CD4-positive, CD25-positive, alpha-beta regulatory T cell (primary cell): Measurements from ENCODE around the gene RAI14. TPM values are rescaled to one million over a fixed set of nuclear protein-coding genes. Genes with fewer than 3 reads are reported as not detected.

Experiments
- ATAC-seq, 2 donors: fragments of 150-1000 bp; cut with Tn5 transposase; one replicate each; pipeline ENCODE4 v1.10.0; 2021; ENCODE audit warnings: low read depth in 2 of 2, moderate number of reproducible peaks in 2 of 2, moderate library complexity in 1 of 2
- DNase-seq, 3 donors: peaks; one replicate each; pipeline versions ENCODE4 v3.0.0 to v3.0.0-alpha.2; 2012 to 2022; ENCODE audit warnings: mixed read lengths in 1 of 3
- H3K27ac ChIP-seq: one replicate; pipeline ENCODE4 v1.7.0; 2013; ENCODE audit warnings: mild to moderate bottlenecking, low read length; ENCODE audit not compliant: insufficient read depth, poor library complexity, severe bottlenecking
- H3K27me3 ChIP-seq: one replicate; pipeline ENCODE4 v1.7.0; 2013; ENCODE audit warnings: low read length; ENCODE audit not compliant: control insufficient read depth, insufficient read depth
- H3K36me3 ChIP-seq: one replicate; pipeline ENCODE4 v1.7.0; 2013; ENCODE audit warnings: mild to moderate bottlenecking, low read length, moderate library complexity; ENCODE audit not compliant: control insufficient read depth, insufficient read depth
- H3K4me1 ChIP-seq: 2 replicates; pipeline ENCODE4 v1.7.0; 2013; ENCODE audit warnings: mild to moderate bottlenecking, low read length; ENCODE audit not compliant: insufficient read depth, control insufficient read depth, poor library complexity, severe bottlenecking
- H3K4me3 ChIP-seq: one replicate; pipeline ENCODE4 v1.7.0; 2013; ENCODE audit warnings: low read depth, mild to moderate bottlenecking, low read length, moderate library complexity
- H3K9me3 ChIP-seq, 2 experiments: 1 replicate in 1 of 2; 2 replicates in 1 of 2; pipeline ENCODE4 v1.7.0; 2013; ENCODE audit warnings: low read length in 2 of 2, mild to moderate bottlenecking in 1 of 2, moderate library complexity in 1 of 2; ENCODE audit not compliant: control insufficient read depth in 2 of 2
- H3K27ac Mint-ChIP-seq, 3 donors: one replicate each; pipeline ENCODE4 v1.8.0; 2020 to 2022; ENCODE audit warnings: mild to moderate bottlenecking in 3 of 3, mixed read lengths in 3 of 3, moderate library complexity in 2 of 3
- H3K27me3 Mint-ChIP-seq: one replicate; pipeline ENCODE4 v1.8.0; 2022; ENCODE audit warnings: mild to moderate bottlenecking, mixed read lengths
- H3K36me3 Mint-ChIP-seq: one replicate; pipeline ENCODE4 v1.8.0; 2020; ENCODE audit warnings: mixed read lengths
- H3K4me1 Mint-ChIP-seq, 4 donors: one replicate each; pipeline ENCODE4 v1.8.0; 2020 to 2022; ENCODE audit warnings: mixed read lengths in 4 of 4, mild to moderate bottlenecking in 1 of 4
- H3K4me3 Mint-ChIP-seq, 4 donors: one replicate each; pipeline ENCODE4 v1.8.0; 2020 to 2022; ENCODE audit warnings: mild to moderate bottlenecking in 4 of 4, mixed read lengths in 4 of 4, moderate library complexity in 3 of 4
- H3K9me3 Mint-ChIP-seq, 7 donors: one replicate each; pipeline ENCODE4 v1.8.0; 2020 to 2022; ENCODE audit warnings: mixed read lengths in 7 of 7, mild to moderate bottlenecking in 3 of 7, moderate library complexity in 2 of 7
- polyA plus RNA-seq, 4 donors: library from polyadenylated mRNA; unstranded; fragments of 300-500 nt; fragmentation: Illumina TruSeq; gene quantifications; one replicate each; pipeline ENCODE4 v1.2.3, GENCODE V29; 2021
- total RNA-seq: library from RNA; stranded (reverse); gene quantifications from one replicate; pipeline ENCODE4 v1.2.3, GENCODE V29; 2022

The RAI14 gene
- total and polyA plus RNA-seq, 5 donors from 2014 or later = 0.12 TPM; not detected in 4

- no peak overlapping the region for H3K4me3 ChIP-seq
- no peaks in the 10 kb centered on the region for H3K9me3 ChIP-seq
- H3K4me1 ChIP-seq = no peaks in the 10 kb centered on the region
- no peak overlapping the region for H3K27ac ChIP-seq
- no peaks in the 10 kb centered on the region for H3K27me3 ChIP-seq
- Mint-ChIP-seq H3K4me1 (no peaks in the 10 kb centered on the region), H3K36me3 (no peaks in the 10 kb centered on the region), H3K27ac (no peak overlapping the region), H3K9me3 (no peaks in the 10 kb centered on the region), H3K4me3 (no peak overlapping the region), H3K27me3 (no peaks in the 10 kb centered on the region)
- no peaks in the 10 kb centered on the region for H3K36me3 ChIP-seq
- ATAC-seq = no peak
- DNase-seq = no peak
Measured at GRCh38 chr5:34806532-34806931, 150.4 kb downstream of the RAI14 start.

GRCh38 chr5:34811706-34812105, 155.6 kb downstream of the RAI14 start:
- Mint-ChIP-seq H3K9me3 (no peaks in the 10 kb centered on the region), H3K27ac (no peak overlapping the region), H3K36me3 (no peaks in the 10 kb centered on the region), H3K4me1 (no peaks in the 10 kb centered on the region), H3K4me3 (no peak overlapping the region), H3K27me3 (peaks cover 2% of the 10 kb centered on the region)
- H3K4me3 ChIP-seq = no peak overlapping the region
- H3K9me3 ChIP-seq = no peaks in the 10 kb centered on the region
- DNase-seq = no peak
- H3K4me1 ChIP-seq = no peaks in the 10 kb centered on the region
- no peaks in the 10 kb centered on the region for H3K27me3 ChIP-seq
- no peaks in the 10 kb centered on the region for H3K36me3 ChIP-seq
- no peak for ATAC-seq
- H3K27ac ChIP-seq = no peak overlapping the region

- Mint-ChIP-seq H3K36me3 (no peaks in the 10 kb centered on the region), H3K27ac (no peak overlapping the region), H3K27me3 (peaks cover 13% of the 10 kb centered on the region), H3K4me1 (no peaks in the 10 kb centered on the region), H3K9me3 (no peaks in the 10 kb centered on the region), H3K4me3 (no peak overlapping the region)
- no peak overlapping the region for H3K4me3 ChIP-seq
- no peaks in the 10 kb centered on the region for H3K4me1 ChIP-seq
- DNase-seq (no peak), ATAC-seq (no peak)
- no peaks in the 10 kb centered on the region for H3K9me3 ChIP-seq
- no peak overlapping the region for H3K27ac ChIP-seq
- no peaks in the 10 kb centered on the region for H3K36me3 ChIP-seq
- no peaks in the 10 kb centered on the region for H3K27me3 ChIP-seq
Measured at GRCh38 chr5:34813509-34813908, 157.4 kb downstream of the RAI14 start.

- Histone ChIP-seq H3K27me3 (no peaks in the 10 kb centered on the region), H3K4me1 (no peaks in the 10 kb centered on the region), H3K36me3 (no peaks in the 10 kb centered on the region), H3K27ac (no peak overlapping the region), H3K9me3 (no peaks in the 10 kb centered on the region), H3K4me3 (no peak overlapping the region)
- Mint-ChIP-seq H3K36me3 (no peaks in the 10 kb centered on the region), H3K27me3 (peaks cover 19% of the 10 kb centered on the region), H3K4me1 (no peaks in the 10 kb centered on the region), H3K9me3 (no peaks in the 10 kb centered on the region), H3K27ac (no peak overlapping the region), H3K4me3 (no peak overlapping the region)
- ATAC-seq = no peak
- DNase-seq = no peak
Measured at GRCh38 chr5:34817558-34818351, 161.6 kb downstream of the RAI14 start.

GRCh38 chr5:34818717-34819116, 162.6 kb downstream of the RAI14 start:
- Histone ChIP-seq H3K4me3 (no peak overlapping the region), H3K9me3 (no peaks in the 10 kb centered on the region), H3K4me1 (no peaks in the 10 kb centered on the region), H3K27me3 (no peaks in the 10 kb centered on the region), H3K36me3 (no peaks in the 10 kb centered on the region), H3K27ac (no peak overlapping the region)
- Mint-ChIP-seq H3K4me3 (no peak overlapping the region), H3K4me1 (peaks cover 0 to 3% (median 0%) of the 10 kb centered on the region in 4 donors), H3K9me3 (no peaks in the 10 kb centered on the region), H3K27ac (no peak overlapping the region), H3K36me3 (no peaks in the 10 kb centered on the region), H3K27me3 (peaks cover 22% of the 10 kb centered on the region)
- no peak for ATAC-seq
- no peak for DNase-seq

- Mint-ChIP-seq H3K27me3 (peaks cover 25% of the 10 kb centered on the region), H3K9me3 (no peaks in the 10 kb centered on the region), H3K36me3 (no peaks in the 10 kb centered on the region), H3K4me3 (no peak overlapping the region), H3K27ac (no peak overlapping the region), H3K4me1 (peaks cover 0 to 3% (median 0%) of the 10 kb centered on the region in 4 donors)
- Histone ChIP-seq H3K4me3 (no peak overlapping the region), H3K27me3 (no peaks in the 10 kb centered on the region), H3K36me3 (no peaks in the 10 kb centered on the region), H3K9me3 (no peaks in the 10 kb centered on the region), H3K4me1 (no peaks in the 10 kb centered on the region), H3K27ac (no peak overlapping the region)
- DNase-seq = no peak
- no peak for ATAC-seq
Measured at GRCh38 chr5:34820593-34820992, 164.5 kb downstream of the RAI14 start.

GRCh38 chr5:34822956-34823715, 167.0 kb downstream of the RAI14 start:
- H3K4me1 ChIP-seq = no peaks in the 10 kb centered on the region
- Mint-ChIP-seq H3K27me3 (peaks cover 15% of the 10 kb centered on the region), H3K36me3 (no peaks in the 10 kb centered on the region)

More at GRCh38 chr5:34822956-34823715, 167.0 kb downstream of the RAI14 start:
- Mint-ChIP-seq H3K27ac (no peak overlapping the region), H3K9me3 (no peaks in the 10 kb centered on the region), H3K4me1 (peaks cover 0 to 3% (median 0%) of the 10 kb centered on the region in 4 donors), H3K4me3 (no peak overlapping the region)
- Histone ChIP-seq H3K27ac (no peak overlapping the region), H3K27me3 (no peaks in the 10 kb centered on the region), H3K36me3 (no peaks in the 10 kb centered on the region), H3K4me3 (no peak overlapping the region), H3K9me3 (no peaks in the 10 kb centered on the region)
- ATAC-seq (no peak), DNase-seq (no peak)
